ENCODE measurements around the gene GLOD5.

GRCh38 chrX:48779399-48779798 is 17.9 kb downstream of the GLOD5 start:
- TF ChIP-seq CTCF (IDR thresholded peaks at IDR 0.05; ENCODE audit: control extremely low read depth in 1 of 3, insufficient read depth in 1 of 3, low read depth in 1 of 3, low read length in 3 of 3) (no peak), ZNF274 (IDR thresholded peaks at IDR 0.05; ENCODE audit: borderline replicate concordance, extremely low read depth, low read length) (no peak), YY1 (IDR thresholded peaks at IDR 0.05; ENCODE audit: low read depth, low read length) (no peak), POLR2A (IDR thresholded peaks at IDR 0.05; ENCODE audit: control extremely low read depth in 1 of 2, low read depth in 2 of 2, low read length in 2 of 2) (no peak), ASH2L (IDR thresholded peaks at IDR 0.05; ENCODE audit: low read length) (no peak), NRF1 (IDR thresholded peaks at IDR 0.05; ENCODE audit: low read depth, low read length) (no peak)

All from H1 (cell line).